Mucosa of stomach (tissue), 1 donor: ENCODE data around the gene KIF11.
"Not testable (repeated sequence)": the region's sequence is repeated elsewhere in the genome, so short reads cannot be mapped to it uniquely, and the experiment has no call there.

Experiments
- H3K27me3 ChIP-seq: one replicate; pipeline ENCODE4 v1.7.0; 2013; ENCODE audit warnings: mild to moderate bottlenecking, low read length; ENCODE audit not compliant: control insufficient read depth, insufficient read depth
- H3K36me3 ChIP-seq: one replicate; pipeline ENCODE4 v1.7.0; 2013; ENCODE audit warnings: low read length; ENCODE audit not compliant: control insufficient read depth, insufficient read depth
- H3K4me1 ChIP-seq: one replicate; pipeline ENCODE4 v1.7.0; 2013; ENCODE audit warnings: mild to moderate bottlenecking, low read length; ENCODE audit not compliant: control insufficient read depth, insufficient read depth
- H3K4me3 ChIP-seq: one replicate; pipeline ENCODE4 v1.7.0; 2013; ENCODE audit warnings: low read length
- H3K9ac ChIP-seq: one replicate; pipeline ENCODE4 v1.7.0; 2013; ENCODE audit warnings: mild to moderate bottlenecking, low read length, moderate library complexity
- H3K9me3 ChIP-seq: one replicate; pipeline ENCODE4 v1.7.0; 2013; ENCODE audit warnings: mild to moderate bottlenecking, low read length, moderate library complexity; ENCODE audit not compliant: control insufficient read depth
- donor health status: Pancreatic carcinoma.

The KIF11 gene

DNA sequence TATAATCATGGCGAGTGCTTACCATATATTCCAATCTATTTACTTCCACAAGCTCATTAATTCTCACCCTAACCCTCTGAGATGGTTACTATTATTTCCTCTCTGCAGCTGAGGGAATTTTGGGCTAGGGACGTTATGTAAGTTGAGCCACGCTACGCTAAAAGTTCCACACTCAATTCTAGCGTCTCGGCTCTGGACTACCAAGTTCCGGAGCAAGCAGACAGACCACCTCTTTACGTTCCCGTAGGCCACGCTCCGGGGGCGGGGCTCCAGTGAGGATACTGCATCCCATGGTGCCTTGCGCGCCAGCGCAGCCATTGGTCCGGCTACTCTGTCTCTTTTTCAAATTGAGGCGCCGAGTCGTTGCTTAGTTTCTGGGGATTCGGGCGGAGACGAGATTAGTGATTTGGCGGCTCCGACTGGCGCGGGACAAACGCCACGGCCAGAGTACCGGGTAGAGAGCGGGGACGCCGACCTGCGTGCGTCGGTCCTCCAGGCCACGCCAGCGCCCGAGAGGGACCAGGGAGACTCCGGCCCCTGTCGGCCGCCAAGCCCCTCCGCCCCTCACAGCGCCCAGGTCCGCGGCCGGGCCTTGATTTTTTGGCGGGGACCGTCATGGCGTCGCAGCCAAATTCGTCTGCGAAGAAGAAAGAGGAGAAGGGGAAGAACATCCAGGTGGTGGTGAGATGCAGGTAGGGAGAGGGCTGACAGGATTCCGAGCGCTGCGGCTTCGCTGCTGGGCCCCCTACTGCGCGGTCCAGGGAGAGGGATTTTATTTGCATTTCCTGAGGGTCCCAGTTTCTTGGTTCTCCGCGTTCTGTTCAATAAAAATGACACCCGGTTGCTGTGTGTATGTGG lies at the start of gene KIF11:
TSS of gene KIF11 (plus strand) at position 370 of the 858 bp plus-strand sequence. CDS start at position 616, 246 bp downstream.
- Histone ChIP-seq H3K4me1 (peaks cover 8% of the 10 kb centered on the region), H3K9ac (peak within 1 kb of the TSS; percentile 78)

DNA sequence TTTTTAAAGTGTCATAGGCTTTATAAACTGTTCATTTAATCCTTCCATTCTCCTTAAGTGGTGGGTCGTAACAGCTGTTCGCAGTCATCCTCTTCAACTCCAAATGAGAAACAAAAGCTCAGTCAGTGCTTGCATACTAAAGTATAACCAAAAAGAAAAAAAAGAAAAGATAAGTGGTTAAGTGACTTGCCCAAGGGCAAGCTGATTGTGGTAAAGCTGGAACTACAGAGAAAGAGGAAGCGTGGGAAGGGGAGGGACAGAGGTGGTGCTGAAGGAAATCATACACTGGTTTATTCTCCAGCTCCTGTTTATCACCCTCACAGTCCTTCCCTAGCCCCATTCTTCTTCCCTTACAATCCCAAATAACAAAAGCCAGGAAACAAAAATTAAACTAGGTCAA lies 48.6 kb upstream of the KIF11 start:
- Histone ChIP-seq H3K36me3 (no peaks in the 10 kb centered on the region), H3K9ac (no peak overlapping the region), H3K9me3 (no peaks in the 10 kb centered on the region), H3K4me3 (no peak overlapping the region), H3K4me1 (no peaks in the 10 kb centered on the region), H3K27me3 (no peaks in the 10 kb centered on the region)

More for the DNA sequence above, at the start of gene KIF11:
- H3K36me3 ChIP-seq, result no peaks in the 10 kb centered on the region
- H3K27me3 ChIP-seq, result no peaks in the 10 kb centered on the region
- H3K4me3 ChIP-seq, result peak within 1 kb of the TSS; percentile 79
- no peaks in the 10 kb centered on the region for H3K9me3 ChIP-seq

DNA sequence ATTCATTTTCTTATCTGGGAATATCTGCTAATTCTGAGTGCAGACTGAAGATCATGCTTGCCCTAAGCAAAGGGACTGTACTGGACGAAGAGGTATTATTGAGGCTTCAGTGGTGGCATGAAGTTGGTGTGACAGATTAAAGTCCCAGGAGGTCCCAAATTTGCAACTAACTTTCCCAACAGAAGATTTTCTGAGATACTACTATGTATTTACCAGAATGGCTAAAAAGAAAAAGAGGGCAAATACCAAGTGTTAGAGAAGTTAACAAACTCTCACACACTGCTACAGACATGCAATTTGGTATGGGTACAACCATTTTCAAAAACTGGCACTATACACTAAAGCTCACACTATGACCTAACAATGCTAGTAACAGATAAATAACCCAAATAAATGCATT lies 47.4 kb upstream of the KIF11 start:
- H3K36me3 ChIP-seq, result no peaks in the 10 kb centered on the region
- no peak overlapping the region for H3K4me3 ChIP-seq
- H3K9ac ChIP-seq, result no peak overlapping the region
- H3K9me3 ChIP-seq, result no peaks in the 10 kb centered on the region
- no peaks in the 10 kb centered on the region for H3K4me1 ChIP-seq
- no peaks in the 10 kb centered on the region for H3K27me3 ChIP-seq

DNA sequence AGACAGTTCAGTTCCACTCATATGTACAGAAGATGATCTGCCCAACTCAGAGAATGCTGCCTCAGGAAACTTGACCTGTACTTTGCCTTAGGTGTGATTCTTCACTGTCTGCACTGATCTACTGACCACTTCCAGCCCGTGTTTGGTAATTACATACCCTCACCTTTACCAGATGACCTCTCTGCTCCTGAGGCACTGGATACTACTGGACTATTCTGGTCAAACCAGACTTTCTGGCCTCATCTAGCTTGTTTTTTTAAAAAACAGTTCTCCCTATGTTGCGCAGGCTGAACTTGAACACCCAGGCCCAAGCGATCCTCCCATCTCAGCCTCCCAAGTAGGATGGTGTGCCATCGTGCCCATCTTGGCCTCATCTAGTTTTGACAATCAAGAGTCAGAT lies 45.3 kb upstream of the KIF11 start:
- Histone ChIP-seq H3K9ac (no peak overlapping the region), H3K4me3 (no peak overlapping the region), H3K4me1 (no peaks in the 10 kb centered on the region), H3K27me3 (no peaks in the 10 kb centered on the region), H3K9me3 (no peaks in the 10 kb centered on the region), H3K36me3 (no peaks in the 10 kb centered on the region)

DNA sequence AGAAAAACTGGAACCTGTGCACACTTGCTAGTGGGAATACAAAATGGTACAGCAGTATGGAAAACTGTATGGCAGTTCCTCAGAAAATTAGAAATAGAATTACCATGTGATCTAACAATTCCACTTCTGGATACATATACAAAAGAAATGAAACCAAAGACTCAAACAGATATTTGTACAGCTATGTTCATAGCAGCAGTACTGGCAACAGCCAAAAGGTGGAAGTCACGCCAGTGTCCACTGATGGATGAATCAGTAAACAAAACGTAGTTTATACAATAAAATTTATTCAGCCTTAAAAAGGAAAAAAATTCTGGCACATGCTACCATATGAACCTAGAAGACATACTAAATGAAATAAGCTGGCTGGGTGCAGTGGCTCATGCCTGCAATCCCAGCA lies 42.0 kb upstream of the KIF11 start:
- no peaks in the 10 kb centered on the region for H3K27me3 ChIP-seq
- H3K4me3 ChIP-seq, result no peak overlapping the region
- H3K9ac ChIP-seq, result no peak overlapping the region
- no peaks in the 10 kb centered on the region for H3K36me3 ChIP-seq
- H3K4me1 ChIP-seq, result no peaks in the 10 kb centered on the region
- H3K9me3 ChIP-seq, result no peaks in the 10 kb centered on the region

DNA sequence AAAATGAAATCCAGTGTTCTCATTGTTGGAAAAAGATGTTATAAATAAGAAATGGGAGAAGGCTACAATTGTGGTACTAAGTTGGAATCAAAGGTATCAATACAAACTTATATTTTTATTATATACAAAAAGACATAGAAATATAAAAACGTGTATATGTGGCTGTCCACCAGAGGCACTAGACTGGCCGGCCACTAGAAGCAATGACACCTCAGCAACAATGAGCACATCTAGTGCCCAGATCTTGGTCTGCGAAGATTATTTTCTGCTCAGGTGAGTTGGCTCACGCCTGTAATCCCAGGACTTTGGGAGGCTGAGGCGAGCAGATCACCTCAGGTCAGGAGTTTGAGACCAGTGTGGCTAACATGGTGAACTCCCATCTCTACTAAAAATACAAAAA lies 40.6 kb upstream of the KIF11 start:
- H3K9ac ChIP-seq, result no peak overlapping the region
- no peaks in the 10 kb centered on the region for H3K36me3 ChIP-seq
- no peak overlapping the region for H3K4me3 ChIP-seq

DNA sequence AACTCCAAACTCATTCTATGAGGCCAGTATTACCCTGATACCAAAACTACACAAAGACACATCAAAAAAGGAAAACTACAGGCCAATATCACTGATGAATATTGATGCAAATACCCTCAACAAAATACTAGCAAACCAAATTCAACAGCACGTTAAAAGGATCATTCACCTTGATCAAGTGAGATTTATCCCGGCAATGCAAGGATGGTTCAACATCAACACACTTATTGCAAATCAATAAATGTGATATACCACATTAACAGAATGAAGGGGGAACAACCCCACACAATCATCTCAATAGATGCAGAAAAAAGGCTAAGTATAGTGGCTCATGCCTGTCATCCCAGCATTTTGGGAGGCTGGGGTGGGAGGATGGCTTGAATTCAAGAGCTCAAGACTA lies 39.0 kb upstream of the KIF11 start:
- Histone ChIP-seq H3K9me3 (no peaks in the 10 kb centered on the region), H3K9ac (no peak overlapping the region), H3K36me3 (no peaks in the 10 kb centered on the region), H3K4me3 (no peak overlapping the region), H3K27me3 (no peaks in the 10 kb centered on the region), H3K4me1 (no peaks in the 10 kb centered on the region)

More for the DNA sequence above, 40.6 kb upstream of the KIF11 start:
- H3K27me3 ChIP-seq, result no peaks in the 10 kb centered on the region
- H3K4me1 ChIP-seq, result no peaks in the 10 kb centered on the region
- H3K9me3 ChIP-seq, result no peaks in the 10 kb centered on the region

DNA sequence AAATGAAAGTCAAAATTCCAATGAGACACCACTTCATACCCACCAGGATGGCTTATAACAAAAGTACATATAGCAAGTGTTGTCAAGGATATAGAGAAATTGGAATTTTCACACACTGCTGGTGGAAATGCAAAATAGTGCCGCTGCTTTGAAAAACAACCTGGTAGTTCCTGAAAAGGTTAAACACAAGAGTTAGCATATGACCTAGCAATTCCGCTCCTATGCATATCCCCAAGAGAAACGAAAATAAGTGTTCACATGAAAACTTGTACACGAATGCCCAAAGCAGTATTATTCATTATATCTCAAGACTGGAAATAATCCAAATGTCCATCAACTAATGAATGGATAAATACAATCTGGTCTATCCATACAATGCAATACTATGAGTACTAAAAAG lies 33.9 kb upstream of the KIF11 start:
- Histone ChIP-seq H3K9ac (no peak overlapping the region), H3K9me3 (no peaks in the 10 kb centered on the region), H3K27me3 (no peaks in the 10 kb centered on the region), H3K36me3 (no peaks in the 10 kb centered on the region), H3K4me1 (no peaks in the 10 kb centered on the region), H3K4me3 (no peak overlapping the region)

DNA sequence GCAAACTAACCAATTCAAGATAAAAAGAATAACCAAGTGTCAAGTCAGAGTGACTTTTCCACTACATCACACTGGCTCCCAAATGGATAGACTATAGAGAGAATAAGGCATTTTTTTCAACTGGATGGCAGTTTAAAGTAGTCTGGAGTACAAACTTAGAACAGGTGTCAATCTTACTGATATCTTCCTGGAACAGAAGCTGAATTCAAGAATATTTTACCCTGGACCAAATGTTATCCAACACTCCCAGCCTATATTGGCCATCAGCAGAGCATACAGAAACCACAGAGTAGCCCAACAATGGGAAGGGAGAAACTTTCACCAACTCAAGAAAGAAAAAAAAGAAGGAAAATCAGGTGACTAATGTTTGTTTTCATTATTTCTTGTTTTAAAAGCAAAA lies 30.5 kb upstream of the KIF11 start:
- no peak overlapping the region for H3K9ac ChIP-seq
- H3K9me3 ChIP-seq, result no peaks in the 10 kb centered on the region
- no peaks in the 10 kb centered on the region for H3K36me3 ChIP-seq
- H3K4me3 ChIP-seq, result no peak overlapping the region
- no peaks in the 10 kb centered on the region for H3K4me1 ChIP-seq
- no peaks in the 10 kb centered on the region for H3K27me3 ChIP-seq

DNA sequence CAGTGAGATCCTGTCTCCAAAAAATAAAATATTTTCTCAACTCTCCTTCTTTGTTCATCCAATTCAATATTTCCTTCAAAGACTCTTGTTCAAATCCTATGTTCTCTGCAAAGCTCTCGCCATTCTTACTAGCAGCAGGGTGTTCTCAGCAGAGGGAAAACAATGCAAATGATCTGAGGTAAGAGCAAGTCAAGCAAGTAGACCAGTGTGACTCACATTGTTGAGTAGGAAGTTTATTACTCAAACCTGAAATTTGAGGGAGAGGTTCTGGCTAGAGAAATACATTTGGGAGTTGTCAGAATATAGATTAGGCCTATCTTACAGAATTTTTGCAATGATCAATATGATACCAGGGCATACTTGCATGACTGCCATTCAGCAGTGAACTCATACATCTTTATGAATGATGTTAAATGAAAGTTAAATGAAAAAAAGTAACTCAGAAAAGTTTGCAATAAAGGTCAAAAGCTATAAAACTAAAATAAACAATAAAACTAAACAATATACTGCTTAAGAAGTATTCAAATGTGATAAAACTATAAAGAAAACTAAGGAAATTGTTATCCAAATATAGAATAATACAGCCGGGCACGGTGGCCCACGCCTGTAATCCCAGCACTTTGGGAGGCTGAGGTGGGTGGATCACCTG lies 24.9 kb upstream of the KIF11 start:
- H3K4me3 ChIP-seq, result no peak overlapping the region
- H3K36me3 ChIP-seq, result no peaks in the 10 kb centered on the region
- H3K27me3 ChIP-seq, result no peaks in the 10 kb centered on the region
- peaks cover 16% of the 10 kb centered on the region for H3K4me1 ChIP-seq
- H3K9me3 ChIP-seq, result no peaks in the 10 kb centered on the region
- no peak overlapping the region for H3K9ac ChIP-seq

DNA sequence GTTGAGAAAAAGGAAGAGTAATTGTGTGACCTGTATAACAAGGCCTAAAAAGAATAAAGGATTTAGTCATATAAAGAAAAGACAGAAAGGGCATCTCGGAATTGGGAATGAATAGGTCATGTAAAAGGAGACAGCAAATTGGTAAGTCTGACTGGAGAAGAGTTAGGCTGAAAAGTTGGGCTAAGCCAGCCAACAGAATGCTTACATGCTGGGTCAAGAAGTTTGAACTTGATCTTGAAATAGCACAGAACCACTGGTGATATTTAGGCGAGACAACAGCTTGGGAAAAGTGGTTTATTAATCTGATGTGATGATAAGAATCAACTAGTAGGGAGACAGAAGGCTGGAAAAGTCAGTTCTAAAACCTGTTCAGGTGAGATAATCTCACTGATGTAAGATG lies 23.9 kb upstream of the KIF11 start:
- no peak overlapping the region for H3K9ac ChIP-seq
- H3K27me3 ChIP-seq, result no peaks in the 10 kb centered on the region
- no peak overlapping the region for H3K4me3 ChIP-seq
- H3K9me3 ChIP-seq, result no peaks in the 10 kb centered on the region
- H3K36me3 ChIP-seq, result no peaks in the 10 kb centered on the region
- H3K4me1 ChIP-seq, result peaks cover 16% of the 10 kb centered on the region

DNA sequence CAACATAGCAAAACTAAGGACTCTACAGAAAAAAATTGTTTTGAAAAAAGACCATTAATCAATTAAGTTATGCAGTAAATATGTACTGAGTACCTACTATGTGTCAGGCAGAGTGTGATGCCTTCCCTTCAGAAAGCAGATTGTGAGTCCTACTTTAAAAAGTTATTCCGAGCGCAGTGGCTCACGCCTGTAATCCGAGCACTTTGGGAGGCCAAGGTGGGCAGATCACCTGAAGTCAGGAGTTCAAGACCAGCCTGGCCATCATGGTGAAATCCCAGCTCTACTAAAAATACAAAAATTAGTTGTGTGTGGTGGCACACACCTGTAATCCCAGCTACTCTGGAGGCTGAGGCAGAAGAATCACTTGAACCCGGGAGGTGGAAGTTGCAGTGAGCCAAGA lies 23.3 kb upstream of the KIF11 start:
- not testable (repeated sequence) for H3K9ac ChIP-seq, H3K9me3 ChIP-seq, H3K27me3 ChIP-seq, H3K4me3 ChIP-seq, H3K36me3 ChIP-seq
- H3K4me1 ChIP-seq, result peaks cover 16% of the 10 kb centered on the region
